GM12873 (cell line): ENCODE measurements around the gene SYP.

Source experiments
- CTCF ChIP-seq: IDR thresholded peaks from 2 replicates; pipeline ENCODE4 v1.5.1; 2012; ENCODE audit warnings: low read depth, mild to moderate bottlenecking, moderate library complexity, low read length, control low read depth; ENCODE audit not compliant: insufficient read depth; ENCODE audit errors: missing control alignments

The SYP gene

GRCh38 chrX:49139713-49140112, 60.3 kb downstream of the SYP start:
- no peak for TF ChIP-seq CTCF
